OCI-LY3 (cell line): Measurements from ENCODE around the gene ANKRD55.

Experiments used
- H2AFZ ChIP-seq: fragments of 200-600, 300-600 bp; shearing (Covaris generic); 2 replicates; pipeline ENCODE4 v1.6.0; 2014; ENCODE audit warnings: antibody characterized with exemption, low read depth, low read length
- H3K27ac ChIP-seq: fragments of 200-600, 300-600 bp; sonication (generic); 2 replicates; pipeline ENCODE4 v1.5.1; 2014; ENCODE audit warnings: mild to moderate bottlenecking, low read length, moderate library complexity, mixed read lengths
- H3K27me3 ChIP-seq: fragments of 200-600, 300-600 bp; sonication (generic); 2 replicates; pipeline ENCODE4 v1.6.1; 2014; ENCODE audit warnings: low read depth, low read length, mixed read lengths
- H3K36me3 ChIP-seq: fragments of 200-600, 300-600 bp; sonication (generic); replicated peaks from 2 replicates; pipeline ENCODE3; 2014; ENCODE audit warnings: low read depth, low read length, mixed read lengths
- H3K4me1 ChIP-seq: fragments of 300-600, 200-600 bp; sonication (generic); 2 replicates; pipeline ENCODE4 v1.6.1; 2014; ENCODE audit warnings: low read length, mixed read lengths
- H3K4me2 ChIP-seq: fragments of 200-600, 300-600 bp; sonication (generic); 2 replicates; pipeline ENCODE4 v1.6.1; 2014; ENCODE audit warnings: low read length, mixed read lengths
- H3K4me3 ChIP-seq: fragments of 300-600, 200-600 bp; sonication (generic); 2 replicates; pipeline ENCODE4 v1.5.1; 2014; ENCODE audit warnings: antibody characterized with exemption, mild to moderate bottlenecking, low read length, moderate library complexity
- H3K79me2 ChIP-seq: fragments of 300-600, 200-600 bp; shearing (Covaris generic); 2 replicates; pipeline ENCODE4 v1.6.1; 2014; ENCODE audit warnings: mild to moderate bottlenecking, low read length, mixed read lengths
- H3K9ac ChIP-seq: fragments of 300-600, 200-600 bp; shearing (Covaris generic); 2 replicates; pipeline ENCODE4 v1.6.0; 2014; ENCODE audit warnings: mild to moderate bottlenecking, low read length, moderate library complexity
- H3K9me3 ChIP-seq: fragments of 200-600, 300-600 bp; shearing (Covaris generic); 2 replicates; pipeline ENCODE4 v1.6.1; 2014; ENCODE audit warnings: low read length, mixed read lengths; ENCODE audit not compliant: insufficient read depth
- H4K20me1 ChIP-seq: fragments of 200-600, 300-600 bp; sonication (generic); 2 replicates; pipeline ENCODE4 v1.6.1; 2016; ENCODE audit warnings: low read length, mixed read lengths; ENCODE audit not compliant: insufficient read depth
- CTCF ChIP-seq: fragments of 200-600, 300-600 bp; sonication (generic); IDR thresholded peaks from 2 replicates; pipeline ENCODE4 v1.5.1; 2014; ENCODE audit warnings: antibody characterized with exemption, low read length, low read depth
- EZH2phosphoT487 ChIP-seq: fragments of 200-600 bp; shearing (Covaris generic); IDR thresholded peaks from 2 replicates; pipeline ENCODE4 v1.6.1; 2018; ENCODE audit warnings: antibody characterized with exemption, mixed run types, low read depth

The ANKRD55 gene

GRCh38 chr5:56111404-56111781 is 121.7 kb downstream of the ANKRD55 start:
- no peak overlapping the region for H3K27ac ChIP-seq
- H2AFZ ChIP-seq, result no peak overlapping the region
- H3K4me1 ChIP-seq, result no peaks in the 10 kb centered on the region
- H3K36me3 ChIP-seq, result no peaks in the 10 kb centered on the region
- no peak overlapping the region for H3K9ac ChIP-seq
- H3K4me3 ChIP-seq, result no peak overlapping the region
- H4K20me1 ChIP-seq, result no peaks in the 10 kb centered on the region
- H3K4me2 ChIP-seq, result no peak overlapping the region
- no peaks in the 10 kb centered on the region for H3K79me2 ChIP-seq
- H3K9me3 ChIP-seq, result no peaks in the 10 kb centered on the region
- no peaks in the 10 kb centered on the region for H3K27me3 ChIP-seq
- TF ChIP-seq CTCF (no peak), EZH2phosphoT487 (no peak)

GRCh38 chr5:56110646-56111403 is 122.3 kb downstream of the ANKRD55 start:
- no peaks in the 10 kb centered on the region for H4K20me1 ChIP-seq
- no peak overlapping the region for H2AFZ ChIP-seq
- H3K4me1 ChIP-seq, result no peaks in the 10 kb centered on the region
- H3K9me3 ChIP-seq, result no peaks in the 10 kb centered on the region
- H3K27me3 ChIP-seq, result no peaks in the 10 kb centered on the region
- H3K9ac ChIP-seq, result no peak overlapping the region
- no peaks in the 10 kb centered on the region for H3K36me3 ChIP-seq
- no peak overlapping the region for H3K27ac ChIP-seq
- H3K79me2 ChIP-seq, result no peaks in the 10 kb centered on the region
- no peak for TF ChIP-seq EZH2phosphoT487
- no peak for TF ChIP-seq CTCF
- no peak overlapping the region for H3K4me3 ChIP-seq
- H3K4me2 ChIP-seq, result no peak overlapping the region

- Histone ChIP-seq H4K20me1 (no peaks in the 10 kb centered on the region), H3K4me1 (no peaks in the 10 kb centered on the region), H3K27me3 (no peaks in the 10 kb centered on the region), H3K4me3 (no peak overlapping the region), H3K4me2 (no peak overlapping the region), H3K9me3 (no peaks in the 10 kb centered on the region), H2AFZ (no peak overlapping the region), H3K79me2 (no peaks in the 10 kb centered on the region), H3K27ac (no peak overlapping the region), H3K36me3 (no peaks in the 10 kb centered on the region), H3K9ac (no peak overlapping the region)
- TF ChIP-seq CTCF (no peak), EZH2phosphoT487 (no peak)
Measured at GRCh38 chr5:56108246-56108645, 124.9 kb downstream of the ANKRD55 start.

GRCh38 chr5:56106837-56107236 is 126.3 kb downstream of the ANKRD55 start:
- Histone ChIP-seq H3K27me3 (no peaks in the 10 kb centered on the region), H3K79me2 (no peaks in the 10 kb centered on the region), H2AFZ (no peak overlapping the region), H3K9ac (no peak overlapping the region), H3K4me2 (no peak overlapping the region), H4K20me1 (no peaks in the 10 kb centered on the region), H3K27ac (no peak overlapping the region), H3K36me3 (no peaks in the 10 kb centered on the region), H3K9me3 (no peaks in the 10 kb centered on the region), H3K4me1 (no peaks in the 10 kb centered on the region), H3K4me3 (no peak overlapping the region)
- TF ChIP-seq CTCF (no peak), EZH2phosphoT487 (no peak)
